GM23248 (cell line): ENCODE results near the gene PLD1.

ENCODE experiments used
- EZH2 ChIP-seq: fragments of 200-600 bp; sonication (generic); IDR thresholded peaks from 2 replicates; pipeline ENCODE4 v1.6.1; 2018; ENCODE audit warnings: antibody characterized with exemption, mild to moderate bottlenecking; ENCODE audit not compliant: insufficient read depth, poor library complexity, severe bottlenecking
- EZH2phosphoT487 ChIP-seq: fragments of 200-600 bp; sonication (generic); IDR thresholded peaks from 2 replicates; pipeline ENCODE4 v1.6.1; 2018; ENCODE audit warnings: antibody characterized with exemption, moderate library complexity, mild to moderate bottlenecking, low read depth; ENCODE audit not compliant: insufficient read depth

GRCh38 chr3:171704002-171704401, 106.3 kb downstream of the PLD1 start:
- TF ChIP-seq EZH2 (no peak), EZH2phosphoT487 (no peak)
